Activated CD4-positive, alpha-beta T cell treated with anti-CD3 and anti-CD28 coated beads, Interleukin-2, amount 50 U/mL, for 48 hours (primary cell): ENCODE results near the gene HEMK1.

ENCODE experiments used
- DNase-seq, 2 experiments: peaks; one replicate each; pipeline ENCODE4 v3.0.0-alpha.2; 2020

The HEMK1 gene

GRCh38 chr3:50575372-50575771 lies 6.0 kb downstream of the HEMK1 start:
- no peak for DNase-seq

GRCh38 chr3:50577348-50577747 lies 8.0 kb downstream of the HEMK1 start:
- DNase-seq: no peak

- no peak for DNase-seq
These were observed 11.5 kb downstream of the HEMK1 start for GRCh38 chr3:50580683-50581458.

- DNase-seq: no peak
These were observed 12.1 kb downstream of the HEMK1 start for GRCh38 chr3:50581459-50581842.

- DNase-seq: no peak
These were observed 12.8 kb downstream of the HEMK1 start for GRCh38 chr3:50582083-50582482.

- no peak for DNase-seq
These were observed 14.6 kb downstream of the HEMK1 start for GRCh38 chr3:50583897-50584296.

- no peak for DNase-seq
These were observed 15.1 kb downstream of the HEMK1 start for GRCh38 chr3:50584391-50584790.

GRCh38 chr3:50585919-50586762 lies 16.8 kb downstream of the HEMK1 start:
- DNase-seq: peak; percentile 72 to 80

GRCh38 chr3:50586763-50587070 lies 17.4 kb downstream of the HEMK1 start:
- peak in 1 of 2 experiments; percentile 19 for DNase-seq

GRCh38 chr3:50587373-50587772 lies 18.1 kb downstream of the HEMK1 start:
- DNase-seq: peak in 1 of 2 experiments; percentile 31

GRCh38 chr3:50587806-50588758 lies 18.8 kb downstream of the HEMK1 start:
- DNase-seq: peak; percentile 89 to 94

GRCh38 chr3:50588759-50589433 lies 19.6 kb downstream of the HEMK1 start:
- DNase-seq: no peak

- peak in 1 of 2 experiments; percentile 63 for DNase-seq
These were observed 21.9 kb downstream of the HEMK1 start for GRCh38 chr3:50591196-50591741.

- DNase-seq: peak; percentile 39 to 48
These were observed 23.2 kb downstream of the HEMK1 start for GRCh38 chr3:50592568-50592967.

- peak; percentile 31 to 40 for DNase-seq
These were observed 25.0 kb downstream of the HEMK1 start for GRCh38 chr3:50594253-50594785.

- peak in 1 of 2 experiments; percentile 24 for DNase-seq
These were observed 29.9 kb downstream of the HEMK1 start for GRCh38 chr3:50599115-50599715.

GRCh38 chr3:50599716-50600118 lies 30.4 kb downstream of the HEMK1 start:
- peak; percentile 26 for DNase-seq

GRCh38 chr3:50600141-50600753 lies 30.9 kb downstream of the HEMK1 start:
- DNase-seq: peak; percentile 51 to 62

- peak; percentile 94 to 96 for DNase-seq
These were observed 31.7 kb downstream of the HEMK1 start for GRCh38 chr3:50600841-50601591.

- no peak for DNase-seq
These were observed 33.4 kb downstream of the HEMK1 start for GRCh38 chr3:50602595-50603191.
